ENCODE results near the gene ZKSCAN3.
A peak's percentile ranks its signal among the peaks of the same experiment; 100 is the strongest.
"Not testable (repeated sequence)": the region's sequence is repeated elsewhere in the genome, so short reads cannot be mapped to it uniquely, and the experiment has no call there.

ZKSCAN3 gene

DNA sequence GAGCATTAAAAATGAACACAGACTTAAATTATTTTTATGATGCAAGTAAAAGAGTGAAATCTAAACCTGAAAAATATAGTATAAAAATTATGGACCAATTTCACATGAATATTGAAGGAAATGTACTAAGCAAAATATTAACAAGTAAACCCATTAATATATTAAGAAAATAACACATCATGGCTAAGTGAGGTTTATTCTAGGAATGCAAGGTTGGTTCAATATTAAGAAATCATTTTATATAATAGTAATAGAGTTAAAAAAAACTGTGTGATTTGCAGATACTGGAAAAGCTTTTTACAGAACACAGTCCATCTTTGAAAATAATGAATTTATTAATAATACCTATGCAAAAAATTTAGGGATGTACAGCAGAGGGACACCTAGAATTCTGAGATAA is 28.9 kb downstream of the ZKSCAN3 start:
- Mint-ChIP-seq H3K4me3 (no peak overlapping the region), H3K9me3 (peaks cover 6% of the 10 kb centered on the region), H3K27ac (no peak overlapping the region), H3K27me3 (no peaks in the 10 kb centered on the region), H3K4me1 (peaks cover 10% of the 10 kb centered on the region), H3K36me3 (ENCODE audit: low read depth) (peaks cover 51% of the 10 kb centered on the region)
- DNase-seq (no peak), ATAC-seq (no peak)

DNA sequence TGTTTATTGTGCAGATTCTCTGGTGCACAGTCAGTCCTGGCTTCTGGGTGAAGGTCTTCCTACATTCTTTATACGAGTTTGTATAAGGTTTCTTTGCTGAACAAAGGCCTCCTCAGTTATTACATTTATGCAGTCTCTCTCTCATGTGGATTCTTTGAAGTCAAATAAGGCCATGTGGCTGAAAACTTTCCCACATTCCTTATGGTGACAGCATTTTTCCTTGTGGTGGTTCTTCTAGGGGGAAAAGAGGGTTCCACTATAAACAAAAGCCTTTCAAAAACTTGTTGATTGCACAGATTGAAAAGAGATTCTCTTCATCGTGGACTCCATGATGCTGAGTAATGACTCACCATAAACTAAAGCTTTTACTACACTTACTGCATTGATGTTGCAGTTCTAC is 30.6 kb downstream of the ZKSCAN3 start:
- no peak for ATAC-seq
- peaks cover 6% of the 10 kb centered on the region for H3K9me3 Mint-ChIP-seq
- DNase-seq = no peak
- peaks cover 16% of the 10 kb centered on the region for H3K4me1 Mint-ChIP-seq
- no peaks in the 10 kb centered on the region for H3K27me3 Mint-ChIP-seq
- no peak overlapping the region for H3K27ac Mint-ChIP-seq
- H3K36me3 Mint-ChIP-seq (ENCODE audit: low read depth) = peaks cover 58% of the 10 kb centered on the region
- H3K4me3 Mint-ChIP-seq = no peak overlapping the region

DNA sequence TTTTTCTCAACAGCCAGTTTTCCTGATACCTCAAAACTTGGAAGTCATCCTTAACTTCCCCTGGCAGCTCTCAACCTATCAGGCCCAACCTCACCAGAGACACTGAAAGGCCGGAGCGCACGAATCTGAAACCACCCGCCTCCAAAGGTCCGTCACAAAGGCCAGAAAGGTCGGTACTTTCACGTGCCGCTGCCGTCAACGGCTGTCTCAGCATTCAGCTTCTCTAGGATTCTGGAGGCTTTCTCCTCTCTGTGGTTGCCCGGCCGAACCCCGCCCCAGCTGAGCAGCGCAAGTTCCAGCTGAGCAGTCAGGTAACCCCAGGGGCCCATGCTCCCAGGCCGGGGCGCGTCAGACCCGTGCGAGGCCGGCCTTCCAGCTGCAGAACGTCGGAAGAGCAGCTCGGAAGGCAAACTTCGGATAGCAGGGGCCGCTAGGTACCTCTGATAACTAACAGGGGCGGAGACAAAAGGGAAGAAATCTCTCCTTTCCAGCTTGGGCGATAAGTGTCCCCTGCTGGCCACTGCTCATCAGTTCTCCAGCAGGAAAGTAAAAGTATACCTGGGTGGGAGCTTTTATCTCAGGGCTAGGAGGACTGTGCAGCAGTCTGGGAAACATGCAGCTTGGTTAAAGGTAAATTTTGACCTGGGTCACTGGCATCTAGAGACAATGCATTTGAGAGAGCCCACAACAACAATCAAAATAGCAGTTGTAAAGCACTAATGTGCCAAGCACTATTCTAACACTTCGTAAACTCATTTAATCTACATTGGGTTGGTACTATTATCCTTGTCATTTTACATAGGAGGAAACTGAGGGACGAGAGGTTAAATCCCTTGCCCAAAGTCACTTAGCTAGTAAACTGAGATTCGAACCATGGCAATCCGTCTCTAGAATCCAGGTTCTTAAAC is 33.7 kb downstream of the ZKSCAN3 start:
- Mint-ChIP-seq H3K27ac (peak overlapping the region; percentile 52), H3K27me3 (no peaks in the 10 kb centered on the region), H3K36me3 (ENCODE audit: low read depth) (peaks cover 65% of the 10 kb centered on the region), H3K9me3 (peaks cover 6% of the 10 kb centered on the region), H3K4me1 (peaks cover 18% of the 10 kb centered on the region), H3K4me3 (peak overlapping the region; percentile 73)
- ATAC-seq = peak; percentile 77
- DNase-seq = peak; percentile 52

DNA sequence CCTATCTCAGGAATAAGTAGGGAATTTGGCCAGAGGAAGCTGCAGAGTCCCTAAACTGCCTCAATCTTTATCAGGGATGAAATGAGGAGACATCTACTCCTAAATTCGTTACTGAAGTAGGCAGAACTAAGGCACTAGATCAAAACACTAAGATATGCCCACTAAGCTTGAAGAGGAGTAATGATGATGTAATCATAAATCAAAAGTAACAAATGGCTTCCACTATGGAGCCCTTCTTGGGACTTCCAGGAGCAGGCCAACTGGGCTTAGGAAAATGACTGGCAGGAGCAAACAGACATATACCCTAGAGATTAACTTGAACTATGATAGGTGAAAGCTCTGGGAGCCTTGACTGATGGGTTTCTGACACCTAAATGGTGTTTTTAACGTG is 34.4 kb downstream of the ZKSCAN3 start:
- Mint-ChIP-seq H3K9me3 (peaks cover 6% of the 10 kb centered on the region), H3K36me3 (ENCODE audit: low read depth) (peaks cover 69% of the 10 kb centered on the region), H3K27ac (no peak overlapping the region), H3K27me3 (no peaks in the 10 kb centered on the region), H3K4me3 (no peak overlapping the region), H3K4me1 (peaks cover 18% of the 10 kb centered on the region)
- no peak for ATAC-seq
- DNase-seq = no peak

DNA sequence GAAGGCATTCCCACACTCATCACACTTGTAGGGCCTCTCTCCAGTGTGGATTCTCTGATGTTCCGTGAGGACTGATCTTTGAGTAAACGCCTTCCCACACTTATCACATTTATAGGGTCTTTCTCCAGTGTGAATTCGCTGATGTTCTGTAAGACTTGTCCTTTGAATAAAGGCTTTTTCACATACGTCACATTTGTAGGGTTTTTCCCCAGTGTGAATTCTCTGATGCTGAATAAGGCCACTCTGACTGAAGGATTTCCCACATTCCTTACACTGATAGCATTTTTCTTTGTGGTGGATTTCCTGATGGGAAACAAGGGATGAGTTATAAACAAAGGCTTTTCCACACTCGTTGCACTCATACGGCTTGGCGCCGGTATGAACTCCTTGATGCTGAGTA is 40.9 kb downstream of the ZKSCAN3 start:
- Mint-ChIP-seq H3K36me3 (ENCODE audit: low read depth) (peaks cover 74% of the 10 kb centered on the region), H3K27ac (no peak overlapping the region), H3K4me3 (no peak overlapping the region), H3K9me3 (no peaks in the 10 kb centered on the region), H3K27me3 (no peaks in the 10 kb centered on the region), H3K4me1 (peaks cover 15% of the 10 kb centered on the region)
- no peak for ATAC-seq
- no peak for DNase-seq

DNA sequence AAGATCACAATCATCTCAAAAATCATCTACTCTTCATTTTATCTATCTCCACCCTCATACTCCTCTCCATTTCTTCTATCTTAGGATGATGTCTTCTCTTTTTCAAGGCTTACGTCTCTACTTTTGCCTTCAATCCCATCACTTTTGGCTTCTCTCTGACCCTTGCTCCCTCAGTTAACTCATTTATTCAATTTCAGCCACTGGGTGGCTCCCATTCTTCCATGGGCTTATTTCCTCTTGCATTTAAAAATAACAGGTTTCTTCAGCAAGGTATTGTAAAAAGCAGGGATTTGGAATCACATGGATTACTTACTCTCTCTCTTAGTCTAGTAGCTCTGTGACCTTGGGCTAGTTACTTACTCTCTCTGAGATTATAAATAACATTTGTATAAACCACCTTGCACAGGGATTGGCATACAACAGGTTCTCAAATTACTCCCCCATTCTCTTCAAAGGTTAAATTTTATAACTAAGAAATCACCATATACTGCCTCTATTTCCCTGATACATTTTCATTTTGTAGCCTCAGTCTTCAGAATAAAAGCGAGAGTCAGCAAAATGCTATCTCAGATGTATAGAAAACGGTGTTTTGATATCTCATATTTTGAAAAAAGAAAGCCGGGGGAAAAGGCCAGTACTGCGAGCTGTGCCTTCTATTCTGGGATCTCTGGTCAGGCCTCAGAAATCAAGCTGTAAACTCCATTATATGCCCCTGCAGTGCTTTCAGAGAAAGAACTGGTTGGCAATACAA is 44.3 kb downstream of the ZKSCAN3 start:
- H3K9me3 Mint-ChIP-seq = no peaks in the 10 kb centered on the region
- no peak overlapping the region for H3K4me3 Mint-ChIP-seq
- H3K27ac Mint-ChIP-seq = no peak overlapping the region
- H3K27me3 Mint-ChIP-seq = no peaks in the 10 kb centered on the region
- H3K36me3 Mint-ChIP-seq (ENCODE audit: low read depth) = peaks cover 77% of the 10 kb centered on the region
- no peak for DNase-seq
- no peak for ATAC-seq
- H3K4me1 Mint-ChIP-seq = peaks cover 38% of the 10 kb centered on the region

DNA sequence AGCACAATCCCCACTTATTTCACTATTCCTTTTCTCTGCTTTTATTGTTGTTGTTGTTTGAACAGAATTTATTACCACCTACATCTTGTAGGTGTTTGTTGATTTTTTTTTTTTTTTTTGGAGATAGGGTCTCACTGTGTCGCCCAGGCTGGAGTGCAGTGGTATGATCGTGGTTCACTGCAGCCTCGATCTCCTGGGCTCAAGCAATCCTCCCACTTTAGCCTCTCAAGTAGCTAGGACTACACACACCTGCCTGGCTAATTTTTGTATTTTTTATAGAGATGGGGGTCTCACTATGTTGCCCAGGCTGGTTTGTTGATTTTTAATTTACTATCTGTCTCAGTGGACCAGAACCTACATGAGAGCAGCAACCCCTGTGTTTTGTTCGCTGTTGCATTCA is 46.2 kb downstream of the ZKSCAN3 start:
- peaks cover 1% of the 10 kb centered on the region for H3K27me3 Mint-ChIP-seq
- H3K27ac Mint-ChIP-seq = no peak overlapping the region
- peaks cover 66% of the 10 kb centered on the region for H3K36me3 Mint-ChIP-seq (ENCODE audit: low read depth)
- no peaks in the 10 kb centered on the region for H3K9me3 Mint-ChIP-seq
- peaks cover 44% of the 10 kb centered on the region for H3K4me1 Mint-ChIP-seq
- ATAC-seq = no peak
- H3K4me3 Mint-ChIP-seq = no peak overlapping the region
- DNase-seq = no peak

DNA sequence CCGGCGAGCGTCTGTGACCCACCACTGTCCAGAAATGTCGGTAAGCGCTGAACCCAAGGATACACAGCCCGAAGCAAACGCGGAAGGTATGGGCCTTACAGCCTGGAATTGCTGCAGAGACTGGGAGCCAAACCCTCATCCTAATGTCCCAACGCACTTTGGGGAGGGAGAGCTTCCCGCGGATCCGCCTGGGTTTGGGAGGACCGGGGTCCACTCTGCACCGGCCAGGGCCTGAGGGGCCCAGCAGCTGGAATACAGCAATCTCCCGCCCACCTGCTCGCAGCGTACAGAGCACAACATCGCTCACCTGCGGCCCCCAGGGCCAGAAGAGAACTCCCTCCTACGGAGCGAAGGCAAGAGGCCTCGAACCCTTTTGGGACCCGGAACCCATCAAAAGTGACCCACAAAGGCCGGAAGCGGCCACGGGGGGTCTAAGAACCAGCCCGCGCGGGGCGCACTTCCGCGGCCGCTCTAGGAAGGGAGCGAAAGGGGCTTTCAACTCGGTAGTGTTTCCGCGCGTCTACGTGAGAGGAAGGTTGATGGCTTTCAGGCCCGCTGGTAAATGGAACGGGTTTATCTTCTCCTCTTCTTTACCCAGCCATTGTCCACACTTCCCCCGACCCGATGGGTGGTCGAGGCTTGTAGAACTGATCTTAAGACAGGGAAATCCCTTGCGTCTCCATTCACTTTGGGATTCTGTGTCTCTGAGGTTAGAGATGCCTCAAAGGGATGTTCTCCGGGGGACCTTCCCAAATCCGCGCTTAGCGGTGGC is 49.8 kb downstream of the ZKSCAN3 start, which contains the start of gene ZSCAN12:
Gene ZSCAN12 (minus strand): TSS at position 398 of the 772 bp plus-strand sequence. CDS start 1,342 bp downstream, outside the sequence.
- Mint-ChIP-seq H3K9me3 (no peaks in the 10 kb centered on the region), H3K36me3 (ENCODE audit: low read depth) (peaks cover 38% of the 10 kb centered on the region), H3K4me1 (peaks cover 38% of the 10 kb centered on the region), H3K27ac (peak within 1 kb of the TSS; percentile 94), H3K4me3 (peak within 1 kb of the TSS; percentile 90), H3K27me3 (peaks cover 27% of the 10 kb centered on the region)
- peak; percentile 87 for DNase-seq
- ATAC-seq = peak; percentile 96

DNA sequence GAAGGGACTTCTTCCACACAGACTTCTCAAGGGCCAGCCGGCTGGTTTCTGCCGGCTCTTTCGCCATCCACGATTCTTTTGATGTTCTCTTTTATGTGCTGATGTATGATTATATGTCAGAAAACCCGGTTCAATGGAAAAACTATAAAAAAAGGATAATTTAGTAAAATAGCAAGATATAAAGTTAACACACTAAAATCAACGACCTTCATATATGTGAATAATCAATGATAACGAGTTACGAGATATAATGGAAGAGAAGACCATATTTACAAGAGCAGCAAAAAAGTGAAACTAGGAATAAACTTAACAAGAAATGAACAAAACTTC is 50.3 kb downstream of the ZKSCAN3 start:
- Mint-ChIP-seq H3K4me1 (peaks cover 38% of the 10 kb centered on the region), H3K36me3 (ENCODE audit: low read depth) (peaks cover 34% of the 10 kb centered on the region), H3K9me3 (no peaks in the 10 kb centered on the region), H3K27me3 (peaks cover 29% of the 10 kb centered on the region), H3K27ac (peak overlapping the region; percentile 94), H3K4me3 (peak overlapping the region; percentile 90)
- DNase-seq = no peak
- no peak for ATAC-seq

DNA sequence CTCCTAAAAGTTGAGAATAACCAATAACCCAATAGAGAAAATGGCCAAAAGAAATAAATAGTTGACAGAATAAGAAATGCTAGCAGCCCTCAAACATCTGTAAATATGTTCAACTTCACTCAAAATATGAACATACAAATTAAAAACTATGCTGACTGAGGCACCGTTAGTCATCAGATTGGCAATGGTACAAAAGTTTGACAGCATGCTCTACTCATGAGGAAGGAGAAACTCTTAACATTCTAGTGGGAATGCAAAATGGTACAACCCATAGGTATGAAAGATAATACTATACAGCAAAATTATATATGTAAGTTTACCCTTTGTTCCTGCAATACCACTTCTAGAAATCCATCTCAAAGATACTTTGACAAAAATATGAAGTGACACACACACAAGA is 51.4 kb downstream of the ZKSCAN3 start:
- no peak for ATAC-seq

DNA sequence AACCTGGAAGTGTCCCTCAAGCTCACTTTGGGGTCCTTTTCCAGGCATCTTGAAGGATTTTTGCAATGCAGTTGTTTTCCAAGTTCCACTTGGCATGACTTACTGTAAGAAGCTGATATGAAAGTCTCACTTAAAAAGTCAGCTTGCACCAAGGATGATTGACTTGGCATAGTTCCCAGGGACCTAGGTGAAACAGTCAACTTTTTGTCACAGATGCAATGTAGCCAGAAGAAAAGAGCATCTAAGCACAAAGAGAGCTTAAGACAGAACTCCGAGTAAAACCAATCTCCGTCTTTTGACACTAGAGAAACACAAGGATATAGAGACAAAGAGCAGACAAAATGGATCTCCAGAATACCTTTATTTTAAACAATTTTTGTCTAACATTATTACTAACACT is 52.5 kb downstream of the ZKSCAN3 start:
- no peaks in the 10 kb centered on the region for H3K9me3 Mint-ChIP-seq
- H3K36me3 Mint-ChIP-seq (ENCODE audit: low read depth) = peaks cover 17% of the 10 kb centered on the region
- peaks cover 37% of the 10 kb centered on the region for H3K27me3 Mint-ChIP-seq
- DNase-seq (no peak), ATAC-seq (no peak)
- H3K4me1 Mint-ChIP-seq = peaks cover 23% of the 10 kb centered on the region
- H3K4me3 Mint-ChIP-seq = no peak overlapping the region
- no peak overlapping the region for H3K27ac Mint-ChIP-seq

More for the DNA sequence above, 51.4 kb downstream of the ZKSCAN3 start:
- Mint-ChIP-seq H3K27me3 (peaks cover 34% of the 10 kb centered on the region), H3K9me3 (no peaks in the 10 kb centered on the region), H3K4me1 (peaks cover 28% of the 10 kb centered on the region), H3K36me3 (ENCODE audit: low read depth) (peaks cover 26% of the 10 kb centered on the region), H3K27ac (no peak overlapping the region), H3K4me3 (peak overlapping the region; percentile 5)
- DNase-seq = no peak

DNA sequence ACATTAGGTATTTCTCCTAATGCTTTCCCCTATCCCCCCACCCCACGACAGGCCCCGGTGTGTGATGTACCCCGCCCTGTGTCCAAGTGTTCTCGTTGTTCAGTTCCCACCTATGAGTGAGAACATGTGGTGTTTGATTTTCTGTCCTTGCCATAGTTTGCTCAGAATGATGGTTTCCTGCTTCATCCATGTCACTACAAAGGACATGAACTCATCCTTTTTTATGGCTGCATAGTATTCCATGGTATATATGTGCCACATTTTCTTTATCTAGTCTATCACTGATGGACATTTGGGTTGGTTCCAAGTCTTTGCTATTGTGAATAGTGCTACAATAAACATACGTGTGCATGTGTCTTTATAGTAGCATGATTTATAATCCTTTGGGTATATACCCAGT is 54.2 kb downstream of the ZKSCAN3 start:
- H3K27ac Mint-ChIP-seq; H3K4me3 Mint-ChIP-seq; H3K36me3 Mint-ChIP-seq (ENCODE audit: low read depth); ATAC-seq; H3K9me3 Mint-ChIP-seq; DNase-seq: not testable (repeated sequence)
- H3K27me3 Mint-ChIP-seq = peaks cover 38% of the 10 kb centered on the region
- H3K4me1 Mint-ChIP-seq = peaks cover 27% of the 10 kb centered on the region

DNA sequence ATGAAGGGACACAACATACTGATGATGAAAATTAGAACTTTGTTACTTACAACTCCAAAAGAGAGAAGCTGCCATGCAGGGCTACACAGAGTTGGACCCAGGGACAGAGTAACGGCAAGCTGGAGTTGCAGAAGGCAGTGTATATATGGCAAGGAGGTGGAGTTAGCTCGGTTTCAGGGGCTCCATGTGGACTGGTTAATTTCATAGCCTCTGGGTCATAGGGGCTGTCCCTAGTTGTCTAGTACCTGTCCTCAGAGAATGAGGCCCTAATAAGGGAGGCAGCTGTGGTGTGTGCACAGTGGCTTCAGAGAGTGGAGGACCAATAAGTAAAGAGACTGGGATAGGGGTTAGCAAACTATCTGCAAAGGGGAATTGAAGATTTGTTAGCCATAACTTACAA is 57.7 kb downstream of the ZKSCAN3 start:
- Mint-ChIP-seq H3K27ac (no peak overlapping the region), H3K4me1 (peaks cover 20% of the 10 kb centered on the region), H3K27me3 (peaks cover 47% of the 10 kb centered on the region), H3K4me3 (no peak overlapping the region), H3K9me3 (no peaks in the 10 kb centered on the region), H3K36me3 (ENCODE audit: low read depth) (no peaks in the 10 kb centered on the region)
- DNase-seq (no peak), ATAC-seq (peak; percentile 79)

DNA sequence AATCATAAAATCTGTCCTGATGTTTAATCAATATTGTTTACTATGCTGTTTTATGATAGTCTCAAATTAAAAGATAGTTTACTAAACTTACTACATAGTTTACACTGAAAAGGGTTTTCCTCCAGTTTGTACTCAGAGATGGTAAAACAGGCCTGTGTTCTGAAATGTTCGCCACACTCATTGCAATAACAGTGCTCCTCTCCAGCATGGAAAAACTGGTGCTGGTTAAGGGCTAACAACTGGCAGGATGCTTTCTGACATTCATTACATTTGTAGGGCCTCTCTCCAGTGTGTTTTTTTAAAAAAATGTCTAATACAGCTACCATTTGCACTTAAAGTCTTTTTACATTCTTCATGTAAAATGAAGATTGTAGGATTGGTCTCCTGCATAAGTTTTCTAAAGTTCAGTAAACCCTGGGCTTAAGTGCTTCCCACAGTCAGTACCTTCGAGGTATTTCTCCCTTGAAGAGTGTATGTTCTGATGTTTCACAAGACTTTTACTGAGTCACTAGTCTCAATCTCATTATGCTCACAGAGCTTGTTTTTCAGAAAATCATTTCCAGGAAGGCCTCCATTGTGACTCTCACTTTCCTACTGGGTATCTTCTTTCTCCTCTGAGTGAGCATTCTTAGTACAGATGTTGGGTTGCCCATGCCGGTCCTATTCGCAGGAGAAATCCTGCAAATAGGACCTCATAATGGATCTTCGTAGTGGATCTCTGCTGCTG is 58.5 kb downstream of the ZKSCAN3 start:
- H3K4me3 Mint-ChIP-seq = no peak overlapping the region
- ATAC-seq = peak; percentile 88
- DNase-seq = no peak
- H3K27me3 Mint-ChIP-seq = peaks cover 40% of the 10 kb centered on the region
- H3K27ac Mint-ChIP-seq = peak overlapping the region; percentile 52
- peaks cover 20% of the 10 kb centered on the region for H3K4me1 Mint-ChIP-seq
- no peaks in the 10 kb centered on the region for H3K36me3 Mint-ChIP-seq (ENCODE audit: low read depth)
- no peaks in the 10 kb centered on the region for H3K9me3 Mint-ChIP-seq

All from activated naive CD8-positive, alpha-beta T cell treated with anti-CD3 and anti-CD28 coated beads, Interleukin-2, amount 50 U/mL, for 24 hours (primary cell).